CD1c-positive myeloid dendritic cell (primary cell): ENCODE data around the gene NSMCE1.
"Not testable (repeated sequence)": the region's sequence is repeated elsewhere in the genome, so short reads cannot be mapped to it uniquely, and the experiment has no call there.

ENCODE experiments used
- DNase-seq: peaks from one replicate; pipeline ENCODE4 v3.0.0-alpha.2; 2016; ENCODE audit errors: extremely low spot score

NSMCE1 gene

DNA sequence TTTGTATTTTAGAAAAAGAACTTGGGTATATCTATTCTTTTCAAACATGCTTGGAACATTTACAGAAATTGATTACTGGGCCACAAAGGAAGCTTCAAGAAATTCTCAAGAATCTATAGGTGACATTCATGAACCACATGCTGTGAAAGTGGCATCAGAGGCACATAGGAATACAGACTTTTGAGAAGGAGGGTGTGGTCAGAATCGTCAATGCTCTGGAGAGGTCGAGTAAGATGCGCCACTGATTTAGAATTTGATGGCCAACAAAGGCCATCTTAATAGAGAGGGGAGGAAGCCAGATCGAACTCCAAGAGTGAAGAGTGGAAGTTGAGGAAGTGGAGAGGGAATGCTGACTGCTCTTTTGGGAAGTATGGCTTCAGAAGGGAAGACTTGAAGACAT is 3.5 kb upstream of the NSMCE1 start:
- no peak for DNase-seq

DNA sequence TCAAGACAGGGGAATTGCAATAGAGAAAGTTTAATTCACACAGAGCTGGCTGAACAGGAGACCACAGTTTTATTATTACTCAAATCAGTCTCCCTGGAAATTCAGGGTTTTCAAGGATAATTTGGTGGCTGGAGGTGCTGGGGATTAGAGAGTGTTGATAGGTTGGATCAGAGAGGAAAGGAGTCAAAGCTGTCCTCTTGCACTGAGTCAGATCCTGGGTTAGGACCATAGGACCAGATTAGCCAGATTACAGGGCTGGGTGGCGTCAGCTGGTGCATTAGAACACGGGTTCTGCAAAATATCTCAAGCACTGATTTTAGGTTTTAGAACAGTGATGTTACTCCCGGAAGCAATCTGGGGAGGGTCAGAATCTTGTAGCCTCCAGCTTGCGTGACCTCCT is 1.8 kb upstream of the NSMCE1 start:
- DNase-seq = no peak

GRCh38 chr16:27269300-27270150 is 953 bp upstream of the NSMCE1 start:
- DNase-seq = no peak

- peak; percentile 47 for DNase-seq
Observed at GRCh38 chr16:27267037-27267677, 1.4 kb downstream of the NSMCE1 start.

DNA sequence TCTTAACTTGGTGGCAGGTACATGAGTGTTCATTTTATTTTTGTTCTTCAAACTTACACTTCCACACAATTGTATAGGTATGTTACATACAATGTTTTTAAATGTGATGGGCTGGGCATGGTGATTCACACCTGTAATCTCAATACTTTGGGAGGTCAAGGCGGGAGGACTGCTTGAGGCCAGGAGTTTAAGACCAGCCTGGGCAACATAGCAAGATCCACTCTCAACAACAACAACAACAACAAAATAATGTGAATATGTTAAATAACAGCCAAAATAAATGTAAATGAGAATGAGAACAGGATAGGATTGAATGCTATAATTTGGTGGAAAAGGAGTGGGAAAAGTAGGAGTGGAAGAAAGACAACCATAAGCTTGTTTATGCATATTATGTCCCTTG is 2.6 kb downstream of the NSMCE1 start:
- no peak for DNase-seq

GRCh38 chr16:27264151-27264550 is 4.4 kb downstream of the NSMCE1 start:
- DNase-seq = no peak

DNA sequence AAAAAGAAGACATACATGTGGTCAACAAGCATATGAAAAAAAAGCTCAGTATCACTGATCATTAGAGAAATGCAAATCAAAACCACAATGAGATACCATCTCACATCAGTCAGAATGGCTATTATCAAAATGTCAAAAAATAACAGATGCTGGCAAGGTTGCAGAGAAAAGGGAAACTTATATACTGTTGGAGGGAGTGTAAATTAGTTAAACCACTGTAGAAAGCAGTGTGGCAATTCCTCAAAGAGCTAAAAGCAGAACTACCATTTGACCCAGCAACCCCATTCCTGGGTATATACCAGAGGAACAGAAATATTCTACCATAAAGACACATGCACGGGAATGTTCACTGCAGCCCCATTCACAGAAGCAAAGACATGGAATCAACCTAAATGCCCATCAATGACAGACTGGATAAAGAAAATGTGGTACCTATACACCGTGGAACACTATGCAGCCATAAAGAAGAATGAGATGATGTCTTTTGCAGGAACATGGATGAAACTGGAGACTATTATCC is 5.6 kb downstream of the NSMCE1 start:
- DNase-seq = peak; percentile 59

GRCh38 chr16:27259710-27260109 is 8.9 kb downstream of the NSMCE1 start:
- no peak for DNase-seq

- no peak for DNase-seq
Observed at GRCh38 chr16:27258241-27258734, 10.3 kb downstream of the NSMCE1 start.

GRCh38 chr16:27257271-27257670 is 11.3 kb downstream of the NSMCE1 start:
- no peak for DNase-seq

GRCh38 chr16:27256861-27257260 is 11.7 kb downstream of the NSMCE1 start:
- no peak for DNase-seq

DNA sequence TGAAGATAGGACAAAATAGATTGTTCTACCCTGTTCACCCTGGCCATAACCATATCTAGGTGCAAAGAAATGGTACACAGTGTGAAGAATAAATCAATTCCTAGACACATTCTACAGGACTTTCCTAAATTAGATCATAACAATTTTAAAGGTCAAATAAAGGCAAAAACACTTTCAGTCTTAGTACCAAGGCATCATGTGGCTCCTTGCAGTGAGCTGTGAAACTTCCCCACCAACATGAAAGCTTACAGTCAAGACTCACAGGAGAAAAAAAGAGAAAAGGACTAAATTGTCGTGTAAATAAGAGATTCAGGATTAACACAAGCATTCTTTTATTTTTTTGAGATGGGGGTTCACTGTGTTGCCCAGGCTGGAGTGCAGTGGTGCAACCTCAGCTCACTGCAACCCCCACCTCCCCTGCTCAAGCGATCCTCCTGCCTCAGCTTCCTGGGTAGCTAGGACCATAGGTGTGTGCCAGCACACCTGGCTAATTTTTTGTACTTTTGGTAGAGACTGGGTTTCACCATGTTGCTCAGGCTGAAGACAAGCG is 14.2 kb downstream of the NSMCE1 start:
- DNase-seq = peak; percentile 62

- peak; percentile 55 for DNase-seq
Observed at GRCh38 chr16:27253526-27253930, 15.0 kb downstream of the NSMCE1 start.

- DNase-seq = no peak
Observed at GRCh38 chr16:27252206-27252585, 16.4 kb downstream of the NSMCE1 start.

DNA sequence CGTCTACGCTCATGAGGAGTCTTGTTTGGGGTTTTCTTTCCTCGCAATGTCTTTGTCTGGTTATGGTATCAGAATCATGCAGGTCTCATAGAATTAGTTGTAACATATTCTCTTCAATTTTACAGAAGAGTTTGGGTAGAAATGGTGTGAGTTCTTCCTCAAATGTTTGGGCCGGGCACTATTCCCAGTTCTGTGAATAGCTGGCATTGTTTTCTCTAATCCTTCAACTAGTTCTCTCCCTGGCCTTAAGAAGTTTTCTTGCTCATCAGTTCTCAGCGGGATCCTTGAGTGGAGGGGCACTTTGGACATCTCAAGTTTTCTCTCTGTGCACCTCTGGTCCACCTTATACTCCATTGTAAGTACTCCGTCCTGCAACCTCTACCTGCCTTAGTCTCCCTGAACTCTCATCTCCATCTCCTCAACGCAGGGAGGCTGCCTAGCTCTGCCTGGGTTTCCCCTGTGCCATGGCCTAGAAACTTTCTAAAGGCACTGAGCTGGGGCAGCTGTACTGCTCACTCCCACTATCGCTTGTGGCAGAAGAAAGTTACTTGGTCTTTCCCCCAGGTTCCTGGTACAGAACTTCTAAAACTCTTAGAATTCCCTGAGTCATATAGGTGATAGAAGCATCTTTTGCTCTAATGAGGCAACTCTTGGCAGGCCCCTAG is 16.9 kb downstream of the NSMCE1 start:
- no peak for DNase-seq

- not testable (repeated sequence) for DNase-seq
Observed at GRCh38 chr16:27248886-27249285, 19.7 kb downstream of the NSMCE1 start.

DNA sequence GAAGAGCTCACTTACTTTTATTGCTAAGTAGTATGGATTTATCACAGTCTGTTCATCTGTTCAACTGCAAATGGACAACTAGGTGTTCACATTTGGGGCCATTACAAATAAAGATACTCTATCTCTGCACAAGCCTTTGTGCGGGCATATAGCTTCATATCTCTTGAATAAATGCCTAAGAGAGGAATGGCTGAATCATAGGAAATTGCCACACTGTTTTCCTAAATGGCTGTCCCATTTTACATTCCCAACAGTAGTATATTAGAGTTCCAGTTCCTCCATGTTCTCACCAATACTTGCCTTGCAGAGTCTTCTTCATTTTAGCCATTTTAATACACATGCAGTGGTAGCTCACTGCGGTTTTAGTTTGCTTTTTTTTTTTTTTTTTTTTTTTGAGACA is 20.5 kb downstream of the NSMCE1 start:
- no peak for DNase-seq

GRCh38 chr16:27247076-27247475 is 21.5 kb downstream of the NSMCE1 start:
- peak; percentile 62 for DNase-seq

DNA sequence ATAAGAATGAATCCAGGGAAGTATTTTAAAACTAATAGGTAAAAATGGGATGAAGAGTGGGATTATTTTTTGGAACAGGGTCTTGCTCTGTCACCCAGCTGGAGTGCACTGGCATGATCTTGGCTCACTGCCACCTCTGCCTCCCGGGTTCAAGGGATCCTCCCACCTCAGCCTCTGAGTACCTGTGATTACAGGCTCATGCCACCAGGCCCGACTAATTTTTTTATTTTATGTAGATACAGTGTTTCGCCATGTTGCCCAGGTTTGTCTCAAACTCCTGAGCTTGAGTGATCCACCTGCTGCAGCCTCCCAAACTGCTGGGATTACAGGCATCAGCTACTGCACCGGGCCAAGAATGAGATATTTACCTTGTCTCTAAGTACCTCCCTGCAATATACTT is 22.1 kb downstream of the NSMCE1 start:
- no peak for DNase-seq

GRCh38 chr16:27245276-27246172 is 23.0 kb downstream of the NSMCE1 start:
- DNase-seq = no peak

- DNase-seq = no peak
Observed at GRCh38 chr16:27244363-27244755, 24.2 kb downstream of the NSMCE1 start.
